GM19099 (cell line): ENCODE data around the gene TAS1R2.

ENCODE experiments used
- POLR2A ChIP-seq: IDR thresholded peaks from 3 replicates; pipeline ENCODE4 v1.6.1; 2011; ENCODE audit warnings: low read depth; ENCODE audit not compliant: insufficient read length; ENCODE audit errors: extremely low read depth

TAS1R2 gene

GRCh38 chr1:18861590-18861989, 2.1 kb upstream of the TAS1R2 start:
- no peak for TF ChIP-seq POLR2A

- no peak for TF ChIP-seq POLR2A
Observed at GRCh38 chr1:18861082-18861481, 1.6 kb upstream of the TAS1R2 start.

DNA sequence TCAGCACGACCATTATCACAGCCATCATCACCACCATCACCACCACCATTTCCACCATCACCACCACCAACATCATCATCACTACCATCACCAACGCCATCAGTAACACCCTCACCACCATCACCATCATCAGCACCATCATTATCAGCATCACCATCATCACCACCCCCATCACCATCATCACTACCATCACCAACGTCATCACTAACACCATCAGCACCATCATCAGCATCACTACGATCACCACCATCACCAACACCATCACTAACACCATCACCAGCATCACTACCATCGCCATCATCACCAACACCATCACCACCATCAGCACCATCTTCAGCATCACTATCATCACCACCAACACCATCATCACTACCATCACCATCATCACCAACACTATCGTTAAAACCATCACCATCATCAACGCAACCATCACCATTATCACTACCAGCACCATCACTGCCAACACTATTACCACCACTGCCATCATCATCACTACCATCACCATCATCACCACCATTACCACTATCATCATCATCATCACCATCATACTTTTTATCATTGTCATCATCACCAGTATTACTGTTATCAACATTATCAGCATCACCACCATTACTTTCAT, 1.3 kb downstream of the TAS1R2 start:
- no peak for TF ChIP-seq POLR2A

DNA sequence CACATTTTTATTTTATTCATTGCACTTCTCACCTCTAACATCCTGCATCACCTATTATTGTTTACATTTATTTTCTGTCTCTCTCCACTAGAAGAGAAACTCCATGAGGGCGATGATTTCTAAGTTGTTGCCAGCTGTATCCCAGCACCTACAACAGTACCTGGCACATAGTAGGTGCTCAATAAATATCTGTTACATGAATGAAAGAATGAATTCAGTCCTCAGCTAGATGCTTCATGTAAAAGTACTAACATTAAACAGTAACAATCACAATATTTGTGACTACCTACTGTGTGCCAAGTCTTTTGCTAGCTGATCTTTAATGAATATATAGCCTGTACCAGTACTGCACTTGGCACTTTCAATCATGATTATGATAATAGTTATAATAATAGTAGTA, 3.0 kb downstream of the TAS1R2 start:
- no peak for TF ChIP-seq POLR2A

GRCh38 chr1:18855573-18855972, 3.9 kb downstream of the TAS1R2 start:
- no peak for TF ChIP-seq POLR2A

GRCh38 chr1:18854331-18855025, 5.0 kb downstream of the TAS1R2 start:
- TF ChIP-seq POLR2A, result no peak

DNA sequence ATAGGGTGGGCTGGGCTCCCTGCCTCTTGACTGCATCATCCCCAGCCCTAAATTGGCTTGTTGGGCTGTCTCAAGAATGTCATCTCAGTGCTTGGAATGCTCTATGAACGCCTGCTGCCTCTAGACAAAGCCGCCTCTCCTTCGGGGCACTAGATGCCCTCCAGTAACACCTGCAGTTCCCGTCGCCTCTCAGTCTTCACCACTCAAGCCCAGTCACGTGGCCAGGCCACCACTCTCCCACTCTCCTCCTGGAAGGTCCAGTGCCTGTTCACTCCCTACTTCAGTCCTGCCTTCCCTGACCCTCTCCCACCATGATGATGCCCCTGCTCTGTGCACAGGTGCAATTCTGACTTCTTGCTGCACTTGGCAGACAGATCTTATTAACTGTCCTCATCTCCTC, 7.0 kb downstream of the TAS1R2 start:
- no peak for TF ChIP-seq POLR2A

DNA sequence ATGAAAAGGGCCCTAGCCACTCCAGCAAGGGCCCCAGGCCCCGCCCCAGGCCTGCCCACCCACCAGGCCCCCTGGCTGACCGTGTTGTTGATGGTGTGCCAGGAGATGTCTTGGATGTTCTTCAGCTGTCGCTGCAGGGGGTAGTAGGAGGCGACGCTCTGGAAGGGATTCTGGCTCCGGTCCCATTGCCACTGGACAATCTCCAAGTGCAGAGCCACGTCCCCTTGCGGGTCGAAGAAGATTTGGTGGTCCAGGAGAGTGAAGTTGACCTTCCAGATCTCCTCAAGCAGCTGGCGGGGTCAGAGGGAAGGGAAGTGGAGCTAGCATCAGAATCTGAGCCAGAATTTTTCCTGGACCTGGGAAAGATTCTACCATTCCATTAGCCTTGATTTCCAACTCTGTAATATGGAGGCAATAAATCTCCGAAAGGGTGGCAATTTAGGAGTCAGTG, 10.2 kb downstream of the TAS1R2 start:
- no peak for TF ChIP-seq POLR2A

- no peak for TF ChIP-seq POLR2A
Observed at GRCh38 chr1:18840145-18840544, 19.3 kb downstream of the TAS1R2 start.

- no peak for TF ChIP-seq POLR2A
Observed at GRCh38 chr1:18836654-18837053, 22.8 kb downstream of the TAS1R2 start.

DNA sequence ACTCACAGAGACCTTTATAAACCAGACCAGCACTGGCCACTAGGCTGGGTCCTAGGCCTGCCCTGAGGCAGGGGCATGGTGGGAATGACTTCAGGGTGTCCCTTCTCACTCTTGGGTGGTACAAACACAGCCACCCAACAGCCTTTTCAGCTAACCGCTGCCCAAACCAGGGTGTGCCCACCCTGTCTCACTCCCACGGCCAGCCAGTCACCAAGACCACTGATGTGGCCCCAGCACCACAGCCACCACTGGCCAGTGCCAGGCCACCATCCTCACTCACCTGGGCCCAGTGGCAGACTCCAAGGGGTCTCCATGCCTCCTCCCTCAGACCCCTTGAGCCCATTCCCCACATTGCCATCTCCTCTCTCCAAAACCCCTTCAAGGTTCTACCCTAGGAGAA, 27.8 kb downstream of the TAS1R2 start:
- no peak for TF ChIP-seq POLR2A

- TF ChIP-seq POLR2A, result no peak
Observed at GRCh38 chr1:18830596-18830995, 28.9 kb downstream of the TAS1R2 start.

- TF ChIP-seq POLR2A, result no peak
Observed at GRCh38 chr1:18829671-18830070, 29.8 kb downstream of the TAS1R2 start.

GRCh38 chr1:18828224-18828623, 31.2 kb downstream of the TAS1R2 start:
- TF ChIP-seq POLR2A, result no peak

- TF ChIP-seq POLR2A, result no peak
Observed at GRCh38 chr1:18823438-18823837, 36.0 kb downstream of the TAS1R2 start.

DNA sequence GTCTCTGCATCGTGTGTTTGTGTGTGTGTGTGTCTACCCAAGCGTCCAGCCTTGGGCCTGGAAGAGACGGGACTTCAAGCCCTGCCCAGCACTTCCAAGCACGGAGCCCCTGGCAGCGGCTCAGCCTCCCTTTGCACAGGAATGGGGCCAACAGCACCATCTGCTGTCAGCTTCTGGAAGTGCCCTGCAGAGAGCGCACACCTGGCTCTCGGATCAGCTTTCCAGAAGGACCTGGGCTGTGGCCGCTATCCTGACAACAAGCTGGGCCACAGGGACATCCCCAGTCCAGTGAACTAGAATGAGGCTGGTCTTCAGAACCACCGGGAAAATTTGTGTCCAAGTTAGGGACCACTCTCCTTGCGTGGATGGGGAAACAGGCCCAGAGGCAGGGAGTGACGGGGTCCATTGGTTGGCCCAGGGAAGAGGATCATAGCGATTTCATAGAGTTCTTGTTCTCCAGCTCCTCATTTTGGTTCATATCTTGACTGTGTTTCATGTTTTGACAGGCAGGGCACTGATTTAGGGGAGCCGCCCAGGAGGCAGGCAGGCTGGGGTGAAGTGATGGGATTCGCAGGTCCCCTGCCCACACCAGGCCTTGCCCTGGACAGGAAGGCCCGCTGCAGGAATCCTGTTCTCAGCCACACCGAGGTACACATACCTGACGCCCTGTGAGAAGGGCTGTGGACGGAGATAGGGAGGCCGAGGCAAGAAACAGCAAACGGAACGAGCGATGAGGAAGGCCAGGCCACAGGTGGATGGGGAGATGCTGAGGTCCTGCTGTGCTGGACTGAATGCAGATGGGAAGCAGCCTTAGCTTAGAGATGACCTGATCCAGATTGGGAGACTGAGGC, 38.4 kb downstream of the TAS1R2 start:
- no peak for TF ChIP-seq POLR2A
